Measurements from ENCODE around the gene REM2.

The REM2 gene

GRCh38 chr14:22883173-22883976 lies at the start of gene REM2:
Gene REM2, plus strand, starts transcription at chr14:22883222. Its CDS starts 66 bp downstream, at chr14:22883288.
- no peak for DNase-seq (ENCODE audit: low read depth)

GRCh38 chr14:22835505-22835904 lies 47.5 kb upstream of the REM2 start:
- no peak for DNase-seq (ENCODE audit: low read depth)

GRCh38 chr14:22836301-22837113 lies 46.5 kb upstream of the REM2 start, which contains the start of gene MMP14:
Gene MMP14, plus strand, starts transcription at chr14:22836585. Its CDS starts 233 bp downstream, at chr14:22836818.
- DNase-seq (ENCODE audit: low read depth), result no peak

- no peak for DNase-seq (ENCODE audit: low read depth)
These were observed 45.8 kb upstream of the REM2 start for GRCh38 chr14:22837114-22837749.

GRCh38 chr14:22837750-22838538 lies 45.1 kb upstream of the REM2 start:
- DNase-seq (ENCODE audit: low read depth), result no peak

GRCh38 chr14:22838631-22839041 lies 44.4 kb upstream of the REM2 start:
- no peak for DNase-seq (ENCODE audit: low read depth)

- DNase-seq (ENCODE audit: low read depth), result no peak
These were observed 43.8 kb upstream of the REM2 start for GRCh38 chr14:22839159-22839779.

- no peak for DNase-seq (ENCODE audit: low read depth)
These were observed 41.7 kb upstream of the REM2 start for GRCh38 chr14:22841311-22841710.

GRCh38 chr14:22841769-22842168 lies 41.3 kb upstream of the REM2 start:
- DNase-seq (ENCODE audit: low read depth), result no peak

- no peak for DNase-seq (ENCODE audit: low read depth)
These were observed 40.6 kb upstream of the REM2 start for GRCh38 chr14:22842211-22843122.

GRCh38 chr14:22843123-22843925 lies 39.7 kb upstream of the REM2 start:
- DNase-seq (ENCODE audit: low read depth), result no peak

GRCh38 chr14:22844221-22845102 lies 38.6 kb upstream of the REM2 start:
- DNase-seq (ENCODE audit: low read depth), result no peak

GRCh38 chr14:22845103-22845394 lies 38.0 kb upstream of the REM2 start:
- no peak for DNase-seq (ENCODE audit: low read depth)

GRCh38 chr14:22845821-22846625 lies 37.0 kb upstream of the REM2 start:
- no peak for DNase-seq (ENCODE audit: low read depth)

GRCh38 chr14:22846811-22847307 lies 36.2 kb upstream of the REM2 start:
- DNase-seq (ENCODE audit: low read depth), result no peak

GRCh38 chr14:22847661-22848341 lies 35.2 kb upstream of the REM2 start:
- DNase-seq (ENCODE audit: low read depth), result no peak
